Neuronal stem cell (in vitro differentiated cells): ENCODE data around the gene BRMS1L.

Experiments
- DNase-seq: peaks from one replicate; pipeline ENCODE4 v3.0.0-alpha.2; 2013; ENCODE audit warnings: low spot score
- H2AFZ ChIP-seq: one replicate; pipeline ENCODE4 v1.6.1; 2013; ENCODE audit warnings: mild to moderate bottlenecking, low read length, inconsistent platforms
- H2AK5ac ChIP-seq: 2 replicates; pipeline ENCODE4 v1.6.1; 2013; ENCODE audit warnings: low read depth, mild to moderate bottlenecking, inconsistent platforms, low read length, moderate library complexity, mixed read lengths
- H2BK120ac ChIP-seq: 2 replicates; pipeline ENCODE4 v1.6.1; 2013; ENCODE audit warnings: low read depth, mild to moderate bottlenecking, inconsistent platforms, low read length, moderate library complexity, mixed read lengths
- H2BK12ac ChIP-seq: one replicate; pipeline ENCODE4 v1.6.1; 2013; ENCODE audit warnings: low read length, inconsistent platforms
- H2BK15ac ChIP-seq: 2 replicates; pipeline ENCODE4 v1.6.1; 2013; ENCODE audit warnings: mild to moderate bottlenecking, low read length, inconsistent platforms, mixed read lengths
- H2BK5ac ChIP-seq: one replicate; pipeline ENCODE4 v1.6.1; 2013; ENCODE audit warnings: inconsistent platforms, mild to moderate bottlenecking, low read length, moderate library complexity
- H3K14ac ChIP-seq: one replicate; pipeline ENCODE4 v1.6.1; 2013; ENCODE audit warnings: low read length, inconsistent platforms
- H3K18ac ChIP-seq: 2 replicates; pipeline ENCODE4 v1.6.1; 2013; ENCODE audit warnings: low read length, inconsistent platforms
- H3K23ac ChIP-seq: 2 replicates; pipeline ENCODE4 v1.6.1; 2013; ENCODE audit warnings: low read depth, mild to moderate bottlenecking, mixed read lengths, low read length, inconsistent platforms; ENCODE audit not compliant: poor library complexity
- H3K27ac ChIP-seq: replicated peaks from 3 replicates; pipeline ENCODE4 v1.5.1; 2013; ENCODE audit warnings: low read length, inconsistent platforms
- H3K27me3 ChIP-seq, 3 experiments: 2 replicates each; pipeline ENCODE4 v1.6.1; 2013; ENCODE audit warnings: low read length in 3 of 3, mild to moderate bottlenecking in 2 of 3, inconsistent platforms in 1 of 3, low read depth in 1 of 3, mixed read lengths in 1 of 3, moderate library complexity in 1 of 3; ENCODE audit not compliant: control insufficient read depth in 3 of 3, insufficient read depth in 3 of 3
- H3K36me3 ChIP-seq, 2 donors: replicated peaks in 1 of 2; 2 replicates each; pipeline ENCODE4 v1.6.1; 2013; ENCODE audit warnings: low read length in 2 of 2; ENCODE audit not compliant: control insufficient read depth in 2 of 2, insufficient read depth in 2 of 2
- H3K4ac ChIP-seq: 2 replicates; pipeline ENCODE4 v1.6.1; 2013; ENCODE audit warnings: inconsistent platforms, mild to moderate bottlenecking, low read length, moderate library complexity
- H3K4me1 ChIP-seq, 2 donors: 1 replicate in 1 of 2; 2 replicates in 1 of 2; pipeline ENCODE4 v1.6.1; 2013; ENCODE audit warnings: low read length in 2 of 2, low read depth in 1 of 2; ENCODE audit not compliant: control insufficient read depth in 2 of 2, insufficient read depth in 1 of 2
- H3K4me2 ChIP-seq: one replicate; pipeline ENCODE4 v1.6.1; 2013; ENCODE audit warnings: mild to moderate bottlenecking, low read length, inconsistent platforms; ENCODE audit not compliant: insufficient read depth, poor library complexity, severe bottlenecking
- H3K4me3 ChIP-seq, 2 donors: 2 replicates each; pipeline ENCODE4 v1.5.1; 2013; ENCODE audit warnings: low read length in 2 of 2, mild to moderate bottlenecking in 2 of 2, inconsistent platforms in 1 of 2, moderate library complexity in 1 of 2
- H3K79me1 ChIP-seq: one replicate; pipeline ENCODE4 v1.6.1; 2013; ENCODE audit warnings: low read depth, mild to moderate bottlenecking, inconsistent platforms, low read length, moderate library complexity
- H3K9ac ChIP-seq: one replicate; pipeline ENCODE4 v1.6.1; 2013; ENCODE audit warnings: mild to moderate bottlenecking, low read depth, low read length, inconsistent platforms; ENCODE audit not compliant: poor library complexity
- H3K9me3 ChIP-seq, 2 donors: replicated peaks in 1 of 2; 2 replicates each; pipeline versions ENCODE3 to v1.6.1; 2013; ENCODE audit warnings: low read length in 2 of 2, mild to moderate bottlenecking in 2 of 2, inconsistent platforms in 1 of 2, low read depth in 1 of 2, mixed read lengths in 1 of 2, moderate library complexity in 1 of 2; ENCODE audit not compliant: control insufficient read depth in 2 of 2, insufficient read depth in 1 of 2
- H4K8ac ChIP-seq: one replicate; pipeline ENCODE4 v1.6.1; 2013; ENCODE audit warnings: low read depth, mild to moderate bottlenecking, inconsistent platforms, low read length, moderate library complexity
- H4K91ac ChIP-seq: one replicate; pipeline ENCODE4 v1.6.1; 2013; ENCODE audit warnings: low read length, low read depth, mild to moderate bottlenecking, inconsistent platforms; ENCODE audit not compliant: poor library complexity
- WGBS, 2 donors: extraction: QIAGEN DNeasy Blood & Tissue Kit; methylation state at CpG; one replicate each; pipeline ENCODE4 v1.1.7; 2013; ENCODE audit warnings: missing lambda C conversion rate in 2 of 2, mixed read lengths in 1 of 2; ENCODE audit not compliant: insufficient read length in 2 of 2, insufficient replicate concordance in 1 of 2; ENCODE audit errors: extremely low coverage in 2 of 2; 5-methylcytosine and 5-hydroxymethylcytosine counted together

Gene BRMS1L

DNA sequence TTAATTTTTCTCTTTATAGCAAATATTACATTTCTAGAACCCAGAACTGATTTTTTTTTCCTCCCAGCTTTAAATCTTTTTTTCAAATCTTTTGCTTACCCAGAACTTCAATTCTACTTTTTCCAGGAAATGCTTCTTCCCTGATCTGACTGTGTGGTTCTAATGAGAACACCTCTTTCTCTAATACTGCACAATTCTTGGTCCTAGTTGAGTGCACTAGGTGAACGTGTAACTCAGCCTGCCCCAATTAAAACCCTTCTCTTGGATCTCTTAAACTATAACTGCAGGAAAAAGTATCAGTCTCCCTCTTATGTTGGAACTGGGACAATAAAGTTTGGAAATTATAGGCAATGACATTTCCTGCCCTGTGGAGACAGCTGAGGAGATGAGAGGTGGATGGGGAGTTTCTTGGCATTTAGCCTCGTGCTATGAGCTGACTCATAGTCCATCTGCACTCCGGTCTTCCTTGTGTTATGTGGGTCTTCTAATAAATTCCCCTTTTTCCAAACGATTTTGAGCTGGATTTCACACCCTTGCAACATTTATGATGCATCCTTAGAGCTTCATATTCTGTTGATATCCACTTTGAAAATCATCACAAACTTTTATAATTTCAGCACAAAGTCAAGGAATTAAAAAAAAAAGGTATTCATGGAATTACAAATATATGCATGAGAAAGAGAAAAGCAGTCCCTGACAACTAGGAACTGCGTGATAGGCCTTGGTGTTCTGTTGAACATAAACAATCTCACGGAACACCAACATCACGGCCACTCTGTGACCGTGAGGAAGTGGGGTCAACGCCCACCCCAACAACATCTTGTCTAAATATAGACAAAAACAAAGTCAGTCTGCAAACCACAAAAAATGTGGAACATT lies 52.4 kb downstream of the BRMS1L start:
- Histone ChIP-seq H3K23ac (no peak overlapping the region), H2AK5ac (no peak overlapping the region), H4K8ac (no peak overlapping the region), H3K18ac (no peak overlapping the region), H3K4me3 (no peak overlapping the region), H2BK120ac (no peak overlapping the region), H3K36me3 (no peaks in the 10 kb centered on the region), H3K79me1 (no peaks in the 10 kb centered on the region), H3K27ac (no peak overlapping the region), H3K4ac (no peak overlapping the region), H3K14ac (no peak overlapping the region), H4K91ac (no peak overlapping the region), H2BK12ac (no peak overlapping the region), H2BK15ac (no peak overlapping the region), H3K9me3 (no peaks in the 10 kb centered on the region), H3K4me1 (no peaks in the 10 kb centered on the region), H2AFZ (no peak overlapping the region), H2BK5ac (no peak overlapping the region), H3K4me2 (no peak overlapping the region), H3K9ac (no peak overlapping the region), H3K27me3 (no peaks in the 10 kb centered on the region)
- WGBS, 2 donors: no CpG with 5 or more reads among the region's 9 CpGs
- DNase-seq: no peak

DNA sequence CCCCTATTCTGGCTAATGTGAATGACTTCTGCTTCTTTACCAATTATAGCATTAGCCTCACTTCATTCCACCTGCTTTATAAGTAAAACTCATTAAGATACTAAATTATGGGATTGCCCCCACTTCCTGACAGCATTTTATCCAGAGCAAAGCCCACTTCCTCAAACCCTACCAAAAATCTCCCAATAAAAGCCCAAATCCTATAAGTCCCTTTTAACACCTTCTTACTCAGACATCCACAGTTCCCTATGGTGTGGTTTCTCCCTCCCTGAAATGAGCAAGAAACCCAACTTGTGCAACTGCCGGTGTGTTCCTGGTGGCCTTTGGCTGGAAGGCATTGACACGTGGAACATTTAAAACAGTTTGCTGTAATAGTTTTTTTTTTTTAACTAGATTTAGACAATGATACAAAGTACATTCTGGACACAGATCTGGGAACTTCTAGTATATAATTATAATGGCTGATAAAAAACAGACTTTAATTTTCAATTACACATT lies 53.1 kb downstream of the BRMS1L start:
- no peak overlapping the region for H3K4me2 ChIP-seq
- H3K4me3 ChIP-seq: no peak overlapping the region
- no peak overlapping the region for H3K14ac ChIP-seq
- no peaks in the 10 kb centered on the region for H3K79me1 ChIP-seq
- DNase-seq: no peak
- no peaks in the 10 kb centered on the region for H3K36me3 ChIP-seq
- H3K9me3 ChIP-seq: no peaks in the 10 kb centered on the region
- no peak overlapping the region for H2AFZ ChIP-seq
- no CpG with 5 or more reads among the region's 2 CpGs for WGBS, 2 donors
- no peak overlapping the region for H3K4ac ChIP-seq
- no peak overlapping the region for H2AK5ac ChIP-seq
- H2BK12ac ChIP-seq: no peak overlapping the region
- H2BK120ac ChIP-seq: no peak overlapping the region
- no peaks in the 10 kb centered on the region for H3K27me3 ChIP-seq
- no peaks in the 10 kb centered on the region for H3K4me1 ChIP-seq
- H3K27ac ChIP-seq: no peak overlapping the region
- no peak overlapping the region for H3K18ac ChIP-seq
- no peak overlapping the region for H3K23ac ChIP-seq
- H4K91ac ChIP-seq: no peak overlapping the region
- no peak overlapping the region for H2BK15ac ChIP-seq
- no peak overlapping the region for H2BK5ac ChIP-seq
- H3K9ac ChIP-seq: no peak overlapping the region
- no peak overlapping the region for H4K8ac ChIP-seq

DNA sequence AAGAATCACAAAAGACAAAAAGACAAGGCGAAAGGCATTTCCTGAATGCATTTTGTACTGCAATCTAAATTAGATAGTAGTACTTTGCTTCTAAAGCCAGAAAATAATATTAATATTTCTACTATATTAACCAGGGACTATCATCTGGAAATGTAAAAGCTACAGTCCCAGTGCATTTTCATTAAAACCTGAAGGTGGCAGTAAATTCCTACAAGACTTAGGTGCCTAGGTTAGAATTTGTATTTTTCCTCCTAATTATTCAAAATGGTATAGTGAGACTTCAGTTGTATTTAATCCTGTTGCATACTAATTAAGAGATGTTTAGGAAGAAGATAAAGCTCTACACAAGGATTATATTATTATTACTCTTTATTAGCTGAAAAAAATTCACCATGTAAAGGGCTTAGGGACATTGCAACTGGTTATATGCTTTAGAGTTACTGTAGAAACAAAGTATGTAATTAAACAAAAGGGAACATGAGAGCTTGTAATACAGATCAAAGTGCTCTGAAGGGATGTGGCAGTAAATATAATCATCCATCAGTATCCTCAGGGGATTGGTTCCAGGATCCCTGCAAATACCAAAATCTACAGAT lies 53.6 kb downstream of the BRMS1L start:
- no peak overlapping the region for H2AFZ ChIP-seq
- no peak overlapping the region for H2AK5ac ChIP-seq
- no peak overlapping the region for H2BK5ac ChIP-seq
- H4K8ac ChIP-seq: no peak overlapping the region
- WGBS, 2 donors: no CpG with 5 or more reads among the region's 1 CpG
- H2BK120ac ChIP-seq: no peak overlapping the region
- no peak overlapping the region for H4K91ac ChIP-seq
- H3K4me3 ChIP-seq: no peak overlapping the region
- no peak overlapping the region for H2BK15ac ChIP-seq
- no peak overlapping the region for H3K27ac ChIP-seq
- H3K23ac ChIP-seq: no peak overlapping the region
- H3K9me3 ChIP-seq: no peaks in the 10 kb centered on the region
- H3K9ac ChIP-seq: no peak overlapping the region
- H3K79me1 ChIP-seq: no peaks in the 10 kb centered on the region
- no peaks in the 10 kb centered on the region for H3K36me3 ChIP-seq
- H3K4ac ChIP-seq: no peak overlapping the region
- H3K18ac ChIP-seq: no peak overlapping the region
- H3K4me1 ChIP-seq: no peaks in the 10 kb centered on the region
- no peaks in the 10 kb centered on the region for H3K27me3 ChIP-seq
- H2BK12ac ChIP-seq: no peak overlapping the region
- H3K4me2 ChIP-seq: no peak overlapping the region
- no peak overlapping the region for H3K14ac ChIP-seq
- no peak for DNase-seq

DNA sequence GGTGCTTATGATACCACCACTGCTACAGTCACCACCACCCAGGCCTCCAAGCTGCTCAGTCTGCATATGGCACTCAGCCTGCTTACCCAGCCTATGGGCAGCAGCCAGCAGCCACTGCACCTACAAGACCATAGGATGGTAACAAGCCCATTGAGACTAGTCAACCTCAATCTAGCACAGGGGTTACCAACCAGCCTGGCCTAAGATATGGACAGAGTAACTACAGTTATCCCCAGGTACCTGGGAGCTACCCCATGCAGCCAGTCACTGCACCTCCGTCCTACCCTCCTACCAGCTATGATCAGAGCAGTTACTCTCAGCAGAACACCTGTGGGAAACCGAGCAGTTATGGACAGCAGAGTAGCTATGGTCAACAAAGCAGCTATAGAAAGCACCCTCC lies 55.1 kb downstream of the BRMS1L start:
- no peak overlapping the region for H2BK15ac ChIP-seq
- no peak overlapping the region for H3K4ac ChIP-seq
- H2AK5ac ChIP-seq: no peak overlapping the region
- no peak overlapping the region for H4K91ac ChIP-seq
- no peak overlapping the region for H3K27ac ChIP-seq
- no peak for DNase-seq
- H3K27me3 ChIP-seq: no peaks in the 10 kb centered on the region
- no peaks in the 10 kb centered on the region for H3K9me3 ChIP-seq
- H4K8ac ChIP-seq: no peak overlapping the region
- H2BK5ac ChIP-seq: no peak overlapping the region
- no peak overlapping the region for H2AFZ ChIP-seq
- no CpG with 5 or more reads among the region's 2 CpGs for WGBS, 2 donors
- no peaks in the 10 kb centered on the region for H3K4me1 ChIP-seq
- H3K4me2 ChIP-seq: no peak overlapping the region
- H3K23ac ChIP-seq: no peak overlapping the region
- peak overlapping the region in 1 of 2 donors; percentile 64 for H3K4me3 ChIP-seq
- H3K18ac ChIP-seq: no peak overlapping the region
- H2BK120ac ChIP-seq: no peak overlapping the region
- no peaks in the 10 kb centered on the region for H3K36me3 ChIP-seq
- no peak overlapping the region for H2BK12ac ChIP-seq
- H3K14ac ChIP-seq: no peak overlapping the region
- no peak overlapping the region for H3K9ac ChIP-seq
- H3K79me1 ChIP-seq: no peaks in the 10 kb centered on the region
